NOMO-1 treated with DMSO at 0.1 percent for 48 hours (cell line): ENCODE results near the gene CRHBP.

Experiments used
- DNase-seq: peaks from one replicate; lab custom pipeline; 2025; ENCODE audit not compliant: unreplicated experiment; lab: John Stamatoyannopoulos, UW

The CRHBP gene

DNA sequence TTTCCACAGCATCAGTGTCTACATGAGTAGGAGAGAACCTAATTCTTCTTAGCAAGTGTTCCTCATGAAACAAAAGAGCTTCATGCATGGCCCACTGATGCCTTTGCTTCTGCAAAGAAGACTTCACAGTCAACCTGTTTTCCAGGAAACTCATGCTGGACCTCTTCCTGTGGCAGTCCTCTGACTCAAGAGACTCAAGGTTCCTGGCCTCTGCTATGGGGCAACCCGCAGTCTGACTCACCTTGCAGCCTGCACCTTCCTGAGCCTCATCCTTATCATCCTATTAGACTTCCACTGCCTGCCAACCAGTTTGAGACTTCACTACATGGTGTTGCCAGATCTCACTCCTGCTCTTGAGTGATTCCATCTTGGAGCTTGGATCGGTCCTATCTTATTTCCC, 59.8 kb downstream of the CRHBP start:
- no peak for DNase-seq

GRCh38 chr5:77015938-77016569, 63.2 kb downstream of the CRHBP start:
- peak; percentile 49 for DNase-seq

DNA sequence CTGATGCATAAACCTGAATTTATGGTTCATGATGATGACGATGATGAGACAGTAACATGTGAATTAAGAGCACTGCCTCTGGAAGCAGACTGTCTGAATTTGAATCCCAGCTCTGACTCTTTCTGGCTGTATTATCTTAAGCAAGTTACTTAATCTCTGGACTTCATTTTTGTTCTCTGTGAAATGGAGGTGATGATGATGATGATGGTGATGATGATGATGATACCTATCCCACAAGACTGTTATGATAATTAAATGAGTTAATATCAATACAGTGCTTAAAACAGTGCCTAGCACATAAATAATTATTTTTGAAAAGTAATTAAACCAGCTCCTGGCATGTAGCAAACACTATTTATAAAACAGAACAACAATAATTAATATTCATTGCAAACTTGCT, 64.1 kb downstream of the CRHBP start:
- no peak for DNase-seq

DNA sequence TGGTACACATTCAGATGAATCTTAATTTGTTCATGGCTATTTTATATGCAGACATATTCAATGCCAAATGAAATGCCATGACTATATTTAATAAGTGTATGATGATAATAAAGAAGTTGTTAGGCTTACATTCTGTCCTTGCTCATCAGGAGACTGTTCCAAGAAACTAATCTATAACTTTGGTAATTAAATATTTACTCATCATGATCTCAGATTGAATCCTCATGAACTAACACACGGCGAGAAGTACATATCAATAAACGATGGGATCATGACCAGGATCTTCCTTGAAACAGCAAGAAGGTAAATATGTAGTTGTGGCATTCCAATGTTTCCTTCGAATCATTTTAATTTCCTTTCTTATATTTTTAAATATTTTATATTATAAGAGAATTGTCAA, 64.8 kb downstream of the CRHBP start:
- no peak for DNase-seq
